ENCODE measurements around the gene B4GALT7.

The B4GALT7 gene

GRCh38 chr5:177595991-177596774, 3.7 kb upstream of the B4GALT7 start:
- Histone ChIP-seq H3K9me3 (ENCODE audit: insufficient read depth, low read depth, low read length) (no peaks in the 10 kb centered on the region), H2BK12ac (ENCODE audit: low read length) (no peak overlapping the region), H2AFZ (ENCODE audit: insufficient read depth, low read length, poor library complexity) (no peak overlapping the region), H3K27me3 (ENCODE audit: insufficient read depth, low read length) (no peaks in the 10 kb centered on the region), H3K79me2 (ENCODE audit: control insufficient read depth, insufficient read depth, low read length, poor library complexity) (peaks cover 12% of the 10 kb centered on the region), H3K4me3 (ENCODE audit: low read depth, low read length) (no peak overlapping the region), H3K4me1 (ENCODE audit: control insufficient read depth in 1 of 2, insufficient read depth in 2 of 2, low read length in 2 of 2) (peaks cover 0 to 8% of the 10 kb centered on the region in 2 experiments), H3K4me2 (ENCODE audit: low read length) (no peak overlapping the region), H4K12ac (ENCODE audit: low read depth, low read length) (no peak overlapping the region), H3K14ac (ENCODE audit: low read length) (no peak overlapping the region), H3K36me3 (ENCODE audit: control insufficient read depth in 1 of 2, insufficient read depth in 2 of 2, low read length in 2 of 2) (peaks cover 34 to 35% of the 10 kb centered on the region in 2 experiments), H2BK5ac (ENCODE audit: low read depth, low read length, poor library complexity) (no peak overlapping the region), H3K4ac (ENCODE audit: low read depth, low read length) (no peak overlapping the region), H3K23ac (ENCODE audit: low read length) (no peak overlapping the region), H3K79me1 (ENCODE audit: low read length) (peaks cover 11% of the 10 kb centered on the region), H4K8ac (ENCODE audit: low read depth, low read length) (no peak overlapping the region), H2BK120ac (ENCODE audit: insufficient read depth, low read length, poor library complexity) (no peak overlapping the region), H3K27ac (ENCODE audit: low read depth, low read length) (no peak overlapping the region), H3K9ac (ENCODE audit: low read length) (no peak overlapping the region), H4K91ac (ENCODE audit: low read depth, low read length) (no peak overlapping the region), H3K18ac (ENCODE audit: low read length) (no peak overlapping the region), H2AK5ac (ENCODE audit: low read length) (no peak overlapping the region)
- DNase-seq: no peak
- no CpG with 5 or more reads among the region's 2 CpGs for WGBS (ENCODE audit: extremely low coverage, insufficient coverage, insufficient read length)

GRCh38 chr5:177596775-177597238, 3.1 kb upstream of the B4GALT7 start:
- H3K79me1 ChIP-seq (ENCODE audit: low read length): peaks cover 11% of the 10 kb centered on the region
- peaks cover 0 to 8% of the 10 kb centered on the region in 2 experiments for H3K4me1 ChIP-seq (ENCODE audit: control insufficient read depth in 1 of 2, insufficient read depth in 2 of 2, low read length in 2 of 2)
- H3K4me3 ChIP-seq (ENCODE audit: low read depth, low read length): no peak overlapping the region
- H3K14ac ChIP-seq (ENCODE audit: low read length): no peak overlapping the region
- H4K12ac ChIP-seq (ENCODE audit: low read depth, low read length): no peak overlapping the region
- H2BK5ac ChIP-seq (ENCODE audit: low read depth, low read length, poor library complexity): no peak overlapping the region
- H3K9me3 ChIP-seq (ENCODE audit: insufficient read depth, low read depth, low read length): no peaks in the 10 kb centered on the region
- no peaks in the 10 kb centered on the region for H3K27me3 ChIP-seq (ENCODE audit: insufficient read depth, low read length)
- no peak overlapping the region for H3K27ac ChIP-seq (ENCODE audit: low read depth, low read length)
- WGBS (ENCODE audit: extremely low coverage, insufficient coverage, insufficient read length): no CpG with 5 or more reads among the region's 2 CpGs
- H4K91ac ChIP-seq (ENCODE audit: low read depth, low read length): no peak overlapping the region
- H4K8ac ChIP-seq (ENCODE audit: low read depth, low read length): no peak overlapping the region
- H3K18ac ChIP-seq (ENCODE audit: low read length): no peak overlapping the region
- H2AFZ ChIP-seq (ENCODE audit: insufficient read depth, low read length, poor library complexity): no peak overlapping the region
- no peak overlapping the region for H3K23ac ChIP-seq (ENCODE audit: low read length)
- no peak overlapping the region for H3K4me2 ChIP-seq (ENCODE audit: low read length)
- H3K79me2 ChIP-seq (ENCODE audit: control insufficient read depth, insufficient read depth, low read length, poor library complexity): peaks cover 12% of the 10 kb centered on the region
- H2AK5ac ChIP-seq (ENCODE audit: low read length): no peak overlapping the region
- H3K36me3 ChIP-seq (ENCODE audit: control insufficient read depth in 1 of 2, insufficient read depth in 2 of 2, low read length in 2 of 2): peaks cover 34 to 35% of the 10 kb centered on the region in 2 experiments
- no peak for DNase-seq
- no peak overlapping the region for H3K9ac ChIP-seq (ENCODE audit: low read length)
- no peak overlapping the region for H2BK120ac ChIP-seq (ENCODE audit: insufficient read depth, low read length, poor library complexity)
- H2BK12ac ChIP-seq (ENCODE audit: low read length): no peak overlapping the region
- no peak overlapping the region for H3K4ac ChIP-seq (ENCODE audit: low read depth, low read length)

GRCh38 chr5:177598477-177598876, 1.5 kb upstream of the B4GALT7 start:
- DNase-seq: no peak
- H3K4me1 ChIP-seq (ENCODE audit: control insufficient read depth in 1 of 2, insufficient read depth in 2 of 2, low read length in 2 of 2): peaks cover 0 to 8% of the 10 kb centered on the region in 2 experiments
- peaks cover 6% of the 10 kb centered on the region for H3K79me2 ChIP-seq (ENCODE audit: control insufficient read depth, insufficient read depth, low read length, poor library complexity)
- no peak overlapping the region for H2BK12ac ChIP-seq (ENCODE audit: low read length)
- WGBS (ENCODE audit: extremely low coverage, insufficient coverage, insufficient read length): no CpG with 5 or more reads among the region's 5 CpGs
- peaks cover 32 to 33% of the 10 kb centered on the region in 2 experiments for H3K36me3 ChIP-seq (ENCODE audit: control insufficient read depth in 1 of 2, insufficient read depth in 2 of 2, low read length in 2 of 2)
- no peak overlapping the region for H4K8ac ChIP-seq (ENCODE audit: low read depth, low read length)
- no peak overlapping the region for H4K91ac ChIP-seq (ENCODE audit: low read depth, low read length)
- H3K79me1 ChIP-seq (ENCODE audit: low read length): peaks cover 5% of the 10 kb centered on the region
- H3K27ac ChIP-seq (ENCODE audit: low read depth, low read length): no peak overlapping the region
- H3K14ac ChIP-seq (ENCODE audit: low read length): no peak overlapping the region
- H2BK120ac ChIP-seq (ENCODE audit: insufficient read depth, low read length, poor library complexity): no peak overlapping the region
- no peak overlapping the region for H2BK5ac ChIP-seq (ENCODE audit: low read depth, low read length, poor library complexity)
- no peak overlapping the region for H3K4me2 ChIP-seq (ENCODE audit: low read length)
- H4K12ac ChIP-seq (ENCODE audit: low read depth, low read length): no peak overlapping the region
- no peaks in the 10 kb centered on the region for H3K27me3 ChIP-seq (ENCODE audit: insufficient read depth, low read length)
- H3K9me3 ChIP-seq (ENCODE audit: insufficient read depth, low read depth, low read length): no peaks in the 10 kb centered on the region
- H3K9ac ChIP-seq (ENCODE audit: low read length): no peak overlapping the region
- no peak overlapping the region for H3K18ac ChIP-seq (ENCODE audit: low read length)
- H3K4me3 ChIP-seq (ENCODE audit: low read depth, low read length): no peak overlapping the region
- H3K4ac ChIP-seq (ENCODE audit: low read depth, low read length): no peak overlapping the region
- H2AK5ac ChIP-seq (ENCODE audit: low read length): no peak overlapping the region
- H3K23ac ChIP-seq (ENCODE audit: low read length): no peak overlapping the region
- H2AFZ ChIP-seq (ENCODE audit: insufficient read depth, low read length, poor library complexity): no peak overlapping the region

GRCh38 chr5:177600508-177601018, 631 bp downstream of the B4GALT7 start:
- Histone ChIP-seq H3K9me3 (ENCODE audit: insufficient read depth, low read depth, low read length) (no peaks in the 10 kb centered on the region), H3K4me1 (ENCODE audit: control insufficient read depth in 1 of 2, insufficient read depth in 2 of 2, low read length in 2 of 2) (peaks cover 0 to 8% of the 10 kb centered on the region in 2 experiments), H3K4ac (ENCODE audit: low read depth, low read length) (no peak overlapping the region), H4K91ac (ENCODE audit: low read depth, low read length) (peak overlapping the region; percentile 64), H3K79me1 (ENCODE audit: low read length) (peaks cover 5% of the 10 kb centered on the region), H3K4me3 (ENCODE audit: low read depth, low read length) (peak overlapping the region; percentile 89), H3K9ac (ENCODE audit: low read length) (peak overlapping the region; percentile 14), H3K79me2 (ENCODE audit: control insufficient read depth, insufficient read depth, low read length, poor library complexity) (peaks cover 6% of the 10 kb centered on the region), H3K14ac (ENCODE audit: low read length) (no peak overlapping the region), H2AK5ac (ENCODE audit: low read length) (no peak overlapping the region), H3K18ac (ENCODE audit: low read length) (no peak overlapping the region), H3K4me2 (ENCODE audit: low read length) (peak overlapping the region; percentile 84), H2BK12ac (ENCODE audit: low read length) (no peak overlapping the region), H2BK5ac (ENCODE audit: low read depth, low read length, poor library complexity) (no peak overlapping the region), H3K36me3 (ENCODE audit: control insufficient read depth in 1 of 2, insufficient read depth in 2 of 2, low read length in 2 of 2) (peaks cover 18 to 21% of the 10 kb centered on the region in 2 experiments), H2AFZ (ENCODE audit: insufficient read depth, low read length, poor library complexity) (peak overlapping the region; percentile 57), H3K27me3 (ENCODE audit: insufficient read depth, low read length) (no peaks in the 10 kb centered on the region), H4K12ac (ENCODE audit: low read depth, low read length) (no peak overlapping the region), H3K27ac (ENCODE audit: low read depth, low read length) (no peak overlapping the region), H3K23ac (ENCODE audit: low read length) (no peak overlapping the region), H4K8ac (ENCODE audit: low read depth, low read length) (peak overlapping the region; percentile 89), H2BK120ac (ENCODE audit: insufficient read depth, low read length, poor library complexity) (no peak overlapping the region)
- no CpG with 5 or more reads among the region's 16 CpGs for whole genome bisulfite sequencing (ENCODE audit: extremely low coverage, insufficient coverage, insufficient read length)
- DNase-seq: peak; percentile 65 to 76

All from trophoblast cell (in vitro differentiated cells and primary cell).